ENCODE results near the gene TXNDC17. TPM values are rescaled to one million over a fixed set of nuclear protein-coding genes. Genes with fewer than 3 reads are reported as not detected.

The TXNDC17 gene
- total and polyA plus RNA-seq, 2 of the 13 experiments (the other 11 are each of a cell fraction or from before 2014, with no cell fraction given) = 188 to 266 TPM

DNA sequence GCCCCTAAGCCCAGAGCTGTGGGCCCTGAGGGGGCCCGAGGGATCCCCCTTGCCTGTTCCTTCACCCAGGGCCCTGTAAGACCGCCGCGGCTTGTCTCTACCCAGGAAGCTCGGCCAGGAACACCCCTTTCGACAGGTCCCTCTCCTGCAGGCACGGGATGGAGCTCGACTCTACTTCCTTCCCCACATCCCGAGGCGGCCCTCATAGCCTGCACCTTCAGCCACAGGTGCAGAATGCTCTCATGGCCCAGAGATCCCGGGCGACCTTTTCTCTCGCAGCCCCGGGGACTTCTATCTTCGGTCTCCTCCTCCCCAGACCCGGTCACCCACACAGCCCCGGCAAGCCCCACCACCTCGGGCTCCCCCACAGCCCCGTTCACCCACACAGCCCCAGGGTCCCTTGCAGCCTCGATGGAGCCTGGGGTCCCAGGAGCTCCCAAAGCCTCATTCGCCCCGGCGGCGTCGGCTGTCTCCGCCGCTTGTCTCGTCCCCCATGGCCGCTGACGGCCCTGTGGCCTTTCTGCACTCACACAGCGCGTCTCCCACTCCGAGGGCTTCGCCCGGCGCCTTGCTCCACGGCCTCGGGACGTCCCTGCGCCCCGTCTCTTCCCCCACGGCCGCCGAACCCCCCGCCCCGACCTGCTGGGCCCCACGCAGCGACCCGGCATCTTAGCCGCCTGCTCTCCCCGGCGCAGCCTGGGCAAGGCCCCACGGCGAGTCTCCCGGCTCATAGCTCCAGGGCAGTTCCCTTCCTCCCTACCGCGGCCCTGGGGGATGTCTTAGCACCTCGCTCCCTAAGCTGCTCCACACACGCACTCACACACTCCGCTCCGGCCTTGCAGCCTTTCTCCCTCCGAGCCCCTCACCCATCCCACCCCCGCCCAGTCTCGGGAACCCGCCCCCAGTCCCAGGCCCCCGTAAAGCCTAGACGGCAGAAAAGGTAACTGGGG, 999 bp upstream of the TXNDC17 start (continued):
- TF ChIP-seq, protein P1, sequence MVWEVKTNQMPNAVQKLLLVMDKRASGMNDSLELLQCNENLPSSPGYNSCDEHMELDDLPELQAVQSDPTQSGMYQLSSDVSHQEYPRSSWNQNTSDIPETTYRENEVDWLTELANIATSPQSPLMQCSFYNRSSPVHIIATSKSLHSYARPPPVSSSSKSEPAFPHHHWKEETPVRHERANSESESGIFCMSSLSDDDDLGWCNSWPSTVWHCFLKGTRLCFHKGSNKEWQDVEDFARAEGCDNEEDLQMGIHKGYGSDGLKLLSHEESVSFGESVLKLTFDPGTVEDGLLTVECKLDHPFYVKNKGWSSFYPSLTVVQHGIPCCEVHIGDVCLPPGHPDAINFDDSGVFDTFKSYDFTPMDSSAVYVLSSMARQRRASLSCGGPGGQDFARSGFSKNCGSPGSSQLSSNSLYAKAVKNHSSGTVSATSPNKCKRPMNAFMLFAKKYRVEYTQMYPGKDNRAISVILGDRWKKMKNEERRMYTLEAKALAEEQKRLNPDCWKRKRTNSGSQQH (CRISPR knock-in tag; IDR thresholded peaks at IDR 0.05; ENCODE audit: low read depth) = 0 out of 2 replicates have a peak, but pooled peaks have one; percentile 11
- TF ChIP-seq, protein P2, sequence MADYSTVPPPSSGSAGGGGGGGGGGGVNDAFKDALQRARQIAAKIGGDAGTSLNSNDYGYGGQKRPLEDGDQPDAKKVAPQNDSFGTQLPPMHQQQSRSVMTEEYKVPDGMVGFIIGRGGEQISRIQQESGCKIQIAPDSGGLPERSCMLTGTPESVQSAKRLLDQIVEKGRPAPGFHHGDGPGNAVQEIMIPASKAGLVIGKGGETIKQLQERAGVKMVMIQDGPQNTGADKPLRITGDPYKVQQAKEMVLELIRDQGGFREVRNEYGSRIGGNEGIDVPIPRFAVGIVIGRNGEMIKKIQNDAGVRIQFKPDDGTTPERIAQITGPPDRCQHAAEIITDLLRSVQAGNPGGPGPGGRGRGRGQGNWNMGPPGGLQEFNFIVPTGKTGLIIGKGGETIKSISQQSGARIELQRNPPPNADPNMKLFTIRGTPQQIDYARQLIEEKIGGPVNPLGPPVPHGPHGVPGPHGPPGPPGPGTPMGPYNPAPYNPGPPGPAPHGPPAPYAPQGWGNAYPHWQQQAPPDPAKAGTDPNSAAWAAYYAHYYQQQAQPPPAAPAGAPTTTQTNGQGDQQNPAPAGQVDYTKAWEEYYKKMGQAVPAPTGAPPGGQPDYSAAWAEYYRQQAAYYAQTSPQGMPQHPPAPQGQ (CRISPR knock-in tag; IDR thresholded peaks at IDR 0.05; ENCODE audit: borderline replicate concordance) = no peak
- peak; percentile 2; the same call in 1 of the 2 replicates for TF ChIP-seq RXRA (CRISPR knock-in tag; IDR thresholded peaks at IDR 0.05)
- TF ChIP-seq, protein P3, sequence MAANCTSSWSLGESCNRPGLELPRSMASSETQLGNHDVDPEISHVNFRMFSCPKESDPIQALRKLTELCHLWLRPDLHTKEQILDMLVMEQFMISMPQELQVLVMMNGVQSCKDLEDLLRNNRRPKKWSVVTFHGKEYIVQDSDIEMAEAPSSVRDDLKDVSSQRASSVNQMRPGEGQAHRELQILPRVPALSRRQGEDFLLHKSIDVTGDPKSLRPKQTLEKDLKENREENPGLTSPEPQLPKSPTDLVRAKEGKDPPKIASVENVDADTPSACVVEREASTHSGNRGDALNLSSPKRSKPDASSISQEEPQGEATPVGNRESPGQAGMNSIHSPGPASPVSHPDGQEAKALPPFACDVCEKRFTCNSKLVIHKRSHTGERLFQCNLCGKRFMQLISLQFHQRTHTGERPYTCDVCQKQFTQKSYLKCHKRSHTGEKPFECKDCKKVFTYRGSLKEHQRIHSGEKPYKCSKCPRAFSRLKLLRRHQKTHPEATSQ (CRISPR knock-in tag; IDR thresholded peaks at IDR 0.05; ENCODE audit: borderline replicate concordance) = no peak
- TF ChIP-seq, protein P4, sequence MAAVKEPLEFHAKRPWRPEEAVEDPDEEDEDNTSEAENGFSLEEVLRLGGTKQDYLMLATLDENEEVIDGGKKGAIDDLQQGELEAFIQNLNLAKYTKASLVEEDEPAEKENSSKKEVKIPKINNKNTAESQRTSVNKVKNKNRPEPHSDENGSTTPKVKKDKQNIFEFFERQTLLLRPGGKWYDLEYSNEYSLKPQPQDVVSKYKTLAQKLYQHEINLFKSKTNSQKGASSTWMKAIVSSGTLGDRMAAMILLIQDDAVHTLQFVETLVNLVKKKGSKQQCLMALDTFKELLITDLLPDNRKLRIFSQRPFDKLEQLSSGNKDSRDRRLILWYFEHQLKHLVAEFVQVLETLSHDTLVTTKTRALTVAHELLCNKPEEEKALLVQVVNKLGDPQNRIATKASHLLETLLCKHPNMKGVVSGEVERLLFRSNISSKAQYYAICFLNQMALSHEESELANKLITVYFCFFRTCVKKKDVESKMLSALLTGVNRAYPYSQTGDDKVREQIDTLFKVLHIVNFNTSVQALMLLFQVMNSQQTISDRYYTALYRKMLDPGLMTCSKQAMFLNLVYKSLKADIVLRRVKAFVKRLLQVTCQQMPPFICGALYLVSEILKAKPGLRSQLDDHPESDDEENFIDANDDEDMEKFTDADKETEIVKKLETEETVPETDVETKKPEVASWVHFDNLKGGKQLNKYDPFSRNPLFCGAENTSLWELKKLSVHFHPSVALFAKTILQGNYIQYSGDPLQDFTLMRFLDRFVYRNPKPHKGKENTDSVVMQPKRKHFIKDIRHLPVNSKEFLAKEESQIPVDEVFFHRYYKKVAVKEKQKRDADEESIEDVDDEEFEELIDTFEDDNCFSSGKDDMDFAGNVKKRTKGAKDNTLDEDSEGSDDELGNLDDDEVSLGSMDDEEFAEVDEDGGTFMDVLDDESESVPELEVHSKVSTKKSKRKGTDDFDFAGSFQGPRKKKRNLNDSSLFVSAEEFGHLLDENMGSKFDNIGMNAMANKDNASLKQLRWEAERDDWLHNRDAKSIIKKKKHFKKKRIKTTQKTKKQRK (IDR thresholded peaks at IDR 0.05; ENCODE audit: low read length) = no peak
- no peak for TF ChIP-seq MEF2D (CRISPR knock-in tag; IDR thresholded peaks at IDR 0.05)
- TF ChIP-seq, protein P5, sequence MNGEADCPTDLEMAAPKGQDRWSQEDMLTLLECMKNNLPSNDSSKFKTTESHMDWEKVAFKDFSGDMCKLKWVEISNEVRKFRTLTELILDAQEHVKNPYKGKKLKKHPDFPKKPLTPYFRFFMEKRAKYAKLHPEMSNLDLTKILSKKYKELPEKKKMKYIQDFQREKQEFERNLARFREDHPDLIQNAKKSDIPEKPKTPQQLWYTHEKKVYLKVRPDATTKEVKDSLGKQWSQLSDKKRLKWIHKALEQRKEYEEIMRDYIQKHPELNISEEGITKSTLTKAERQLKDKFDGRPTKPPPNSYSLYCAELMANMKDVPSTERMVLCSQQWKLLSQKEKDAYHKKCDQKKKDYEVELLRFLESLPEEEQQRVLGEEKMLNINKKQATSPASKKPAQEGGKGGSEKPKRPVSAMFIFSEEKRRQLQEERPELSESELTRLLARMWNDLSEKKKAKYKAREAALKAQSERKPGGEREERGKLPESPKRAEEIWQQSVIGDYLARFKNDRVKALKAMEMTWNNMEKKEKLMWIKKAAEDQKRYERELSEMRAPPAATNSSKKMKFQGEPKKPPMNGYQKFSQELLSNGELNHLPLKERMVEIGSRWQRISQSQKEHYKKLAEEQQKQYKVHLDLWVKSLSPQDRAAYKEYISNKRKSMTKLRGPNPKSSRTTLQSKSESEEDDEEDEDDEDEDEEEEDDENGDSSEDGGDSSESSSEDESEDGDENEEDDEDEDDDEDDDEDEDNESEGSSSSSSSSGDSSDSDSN (CRISPR knock-in tag; IDR thresholded peaks at IDR 0.05) = peak; percentile 60
- no peak for TF ChIP-seq ZSCAN25 (CRISPR knock-in tag; IDR thresholded peaks at IDR 0.05)
- TF ChIP-seq ZNF441 (CRISPR knock-in tag; IDR thresholded peaks at IDR 0.05; ENCODE audit: borderline replicate concordance) = peak; percentile 2; the same call in 1 of the 2 replicates
- TF ChIP-seq FLYWCH1 (CRISPR knock-in tag; IDR thresholded peaks at IDR 0.05) = no peak
- TF ChIP-seq ZZZ3 (CRISPR knock-in tag; IDR thresholded peaks at IDR 0.05; ENCODE audit: borderline replicate concordance) = no peak
- no peak for TF ChIP-seq ZNF143 (CRISPR knock-in tag; IDR thresholded peaks at IDR 0.05)

All from HepG2 (cell line).